Measurements from ENCODE around the gene LYSMD2.
"Not testable (repeated sequence)": the region's sequence is repeated elsewhere in the genome, so short reads cannot be mapped to it uniquely, and the experiment has no call there.

The LYSMD2 gene

GRCh38 chr15:51737522-51738305 is at the start of gene LYSMD2:
TSS of gene LYSMD2 (minus strand) at chr15:51737655. CDS start at chr15:51737622, 33 bp downstream.
- peak; percentile 41 for DNase-seq

- not testable (repeated sequence) for DNase-seq
Observed at GRCh38 chr15:51787130-51787529, 49.7 kb upstream of the LYSMD2 start.

- DNase-seq = no peak
Observed at GRCh38 chr15:51783967-51784366, 46.5 kb upstream of the LYSMD2 start.

- no peak for DNase-seq
Observed at GRCh38 chr15:51782357-51782896, 45.0 kb upstream of the LYSMD2 start.

- DNase-seq = no peak
Observed at GRCh38 chr15:51781506-51781905, 44.1 kb upstream of the LYSMD2 start.

GRCh38 chr15:51780636-51781035 is 43.2 kb upstream of the LYSMD2 start:
- DNase-seq = no peak

- peak; percentile 71 for DNase-seq
Observed at GRCh38 chr15:51776952-51777569, 39.6 kb upstream of the LYSMD2 start.

GRCh38 chr15:51775967-51776816 is 38.7 kb upstream of the LYSMD2 start:
- peak; percentile 80 for DNase-seq

GRCh38 chr15:51774916-51775315 is 37.5 kb upstream of the LYSMD2 start:
- DNase-seq = no peak

GRCh38 chr15:51771773-51772172 is 34.3 kb upstream of the LYSMD2 start:
- DNase-seq = no peak

- no peak for DNase-seq
Observed at GRCh38 chr15:51770902-51771301, 33.4 kb upstream of the LYSMD2 start.

GRCh38 chr15:51768018-51768417 is 30.6 kb upstream of the LYSMD2 start:
- DNase-seq = no peak

- DNase-seq = no peak
Observed at GRCh38 chr15:51766341-51766740, 28.9 kb upstream of the LYSMD2 start.

- DNase-seq = no peak
Observed at GRCh38 chr15:51765751-51766150, 28.3 kb upstream of the LYSMD2 start.

GRCh38 chr15:51760805-51761204 is 23.4 kb upstream of the LYSMD2 start:
- DNase-seq = no peak

GRCh38 chr15:51759557-51760070 is 22.2 kb upstream of the LYSMD2 start:
- DNase-seq = no peak

GRCh38 chr15:51758645-51759044 is 21.2 kb upstream of the LYSMD2 start:
- DNase-seq = no peak

- DNase-seq = no peak
Observed at GRCh38 chr15:51757450-51757849, 20.0 kb upstream of the LYSMD2 start.

GRCh38 chr15:51756482-51756881 is 19.0 kb upstream of the LYSMD2 start:
- no peak for DNase-seq

GRCh38 chr15:51755790-51756189 is 18.3 kb upstream of the LYSMD2 start:
- no peak for DNase-seq

GRCh38 chr15:51754267-51754666 is 16.8 kb upstream of the LYSMD2 start:
- no peak for DNase-seq

GRCh38 chr15:51752888-51753287 is 15.4 kb upstream of the LYSMD2 start:
- DNase-seq = no peak
